Tongue (tissue), 2 donors: ENCODE results near the gene L1CAM. TPM values are rescaled to one million over a fixed set of nuclear protein-coding genes. Genes with fewer than 3 reads are reported as not detected.

Experiments
- DNase-seq: peaks from one replicate; pipeline ENCODE4 v3.0.0-alpha.2; 2015
- total RNA-seq: library from RNA; depleted of rRNA; stranded (reverse); fragments of >200 nt; gene quantifications from one replicate; pipeline ENCODE4 v1.2.3, GENCODE V29; 2014

L1CAM gene
- total RNA-seq, 1 donor from 2014 or later, result 17.5 TPM

DNA sequence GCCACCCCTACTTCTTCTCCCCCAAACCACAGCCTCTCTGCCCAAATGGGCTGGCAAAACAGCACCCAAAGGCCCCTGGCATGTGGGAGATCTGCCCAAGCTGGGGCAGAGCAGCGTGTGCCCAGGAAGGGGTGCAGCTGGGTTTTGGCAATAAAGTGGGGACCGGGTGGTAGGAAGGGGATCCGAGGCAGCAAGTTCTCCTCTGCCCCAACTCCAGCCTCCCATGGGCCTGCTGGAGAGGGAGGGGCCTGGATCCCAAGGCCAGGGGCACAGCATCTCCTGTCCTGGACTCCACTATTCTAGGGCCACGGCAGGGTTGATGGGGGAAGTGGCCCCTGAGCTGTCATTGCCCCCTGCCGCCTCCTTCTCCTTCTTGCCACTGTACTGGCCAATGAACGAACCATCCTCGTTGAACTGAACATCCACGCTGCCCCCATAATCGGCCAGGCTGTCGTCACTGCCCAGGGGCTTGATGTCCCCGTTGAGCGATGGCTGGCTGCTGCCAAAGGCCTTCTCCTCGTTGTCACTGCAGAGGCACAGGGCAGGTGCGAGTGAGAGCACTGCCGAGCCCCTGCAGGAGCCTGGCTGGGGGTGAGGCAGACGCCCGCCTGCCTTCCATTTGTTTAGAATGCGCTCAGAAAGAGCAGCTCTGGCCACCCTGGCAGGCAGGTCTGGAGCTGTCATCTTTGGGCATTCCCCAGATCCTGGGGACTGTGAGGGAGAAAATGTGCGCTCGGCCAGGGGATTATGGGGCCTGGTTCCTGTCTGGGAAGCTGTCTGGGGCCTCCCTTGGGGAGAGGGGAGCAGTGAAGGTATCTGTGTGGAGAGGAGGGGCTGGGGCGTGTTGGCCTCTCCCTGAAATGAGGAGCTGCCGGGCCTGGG is 23.4 kb downstream of the L1CAM start:
- DNase-seq, result no peak

DNA sequence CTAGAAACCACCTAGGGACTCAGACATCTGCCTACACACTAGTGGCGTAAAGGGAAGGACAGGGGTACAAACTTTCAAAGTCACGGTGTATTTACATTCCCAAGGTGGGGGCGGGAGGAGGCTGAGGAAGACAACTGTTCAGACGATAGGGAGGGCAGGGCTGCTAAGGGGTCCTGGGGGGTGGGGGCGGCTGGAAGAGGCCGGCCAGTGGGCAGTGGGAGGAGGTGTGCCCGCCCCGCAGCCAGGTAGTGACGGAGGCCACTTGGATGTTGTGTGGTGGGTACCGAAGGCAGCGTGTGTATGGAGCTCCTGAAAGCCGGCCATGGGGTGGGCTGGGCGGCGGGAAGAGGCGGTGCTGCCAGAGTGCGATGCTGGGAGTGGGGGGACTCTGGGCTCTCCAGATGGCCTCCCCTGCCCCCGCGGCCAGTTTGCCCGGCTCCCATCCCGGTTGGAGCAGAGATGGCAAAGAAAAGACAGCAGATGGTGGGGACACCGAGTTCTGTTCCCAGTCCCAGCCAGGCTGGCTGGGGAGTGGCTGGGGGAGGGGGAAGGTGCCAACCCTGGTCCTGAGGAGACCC is 24.2 kb downstream of the L1CAM start:
- DNase-seq, result no peak

DNA sequence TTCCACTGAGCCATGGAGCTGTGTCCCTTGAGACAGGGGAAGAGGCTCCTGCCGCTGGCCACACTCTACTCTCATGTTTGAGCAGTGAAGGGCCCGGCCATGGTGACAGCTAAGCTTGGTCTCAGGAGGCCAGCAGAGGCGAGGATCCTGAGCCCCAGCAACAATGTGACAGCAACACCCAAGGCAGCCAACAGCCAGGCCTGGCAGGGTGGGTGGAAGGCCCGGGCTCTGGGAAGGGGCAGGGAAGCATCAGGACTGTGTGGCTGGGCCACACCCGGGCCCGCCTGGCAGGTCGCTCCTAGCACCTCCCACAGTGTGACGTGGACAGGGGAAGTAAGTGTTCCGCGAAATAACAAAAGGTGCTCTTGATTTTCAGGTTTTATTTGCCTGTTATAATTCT is 24.8 kb downstream of the L1CAM start:
- no peak for DNase-seq

DNA sequence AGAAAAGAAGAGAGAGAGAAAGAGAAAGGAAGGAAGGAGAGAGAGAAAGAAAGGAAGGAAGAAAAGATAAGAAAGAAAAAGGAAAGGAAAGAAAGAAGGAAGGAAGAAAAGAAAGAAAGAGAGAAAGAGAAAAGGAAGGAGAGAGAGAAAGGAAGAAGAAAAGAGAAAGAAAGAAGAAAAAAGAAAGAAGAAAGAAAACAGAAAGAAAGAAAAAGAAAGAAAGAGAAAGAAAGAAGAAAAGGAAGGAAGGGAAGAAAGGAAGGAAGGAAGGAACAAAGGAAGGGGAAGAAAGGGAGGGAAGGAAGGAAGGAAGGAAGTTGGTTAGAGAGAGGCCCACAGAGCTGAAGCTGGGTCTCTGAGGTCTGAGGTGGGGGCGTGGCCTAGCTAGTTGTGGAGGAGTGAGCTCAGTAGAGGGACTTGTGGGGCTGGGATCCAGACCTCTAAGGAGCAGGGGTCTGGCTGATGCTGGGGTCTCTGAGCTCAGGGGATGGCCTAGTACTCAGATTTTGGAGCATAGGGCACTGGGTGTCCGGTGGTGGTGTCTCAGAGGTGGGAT is 28.5 kb downstream of the L1CAM start:
- no peak for DNase-seq

DNA sequence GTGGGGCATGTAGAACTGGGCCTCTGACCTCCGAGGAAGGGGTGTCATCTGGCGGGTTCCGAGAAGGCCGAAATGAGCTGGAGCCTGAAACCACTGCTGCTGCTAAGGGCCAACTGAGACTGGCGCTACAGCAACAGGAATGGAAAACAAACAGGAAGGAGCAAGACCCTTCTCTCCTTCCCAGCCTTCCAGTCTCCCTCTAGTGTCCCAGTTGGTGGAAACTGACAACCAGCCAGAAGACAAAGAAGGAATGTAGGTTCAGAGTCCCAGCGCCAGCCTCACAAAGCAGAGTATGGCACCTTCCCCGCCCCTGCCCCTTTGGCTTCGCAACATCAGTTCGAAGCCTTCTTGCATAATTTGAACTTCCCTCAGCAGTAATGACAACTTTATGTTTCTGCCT is 31.3 kb downstream of the L1CAM start:
- no peak for DNase-seq

DNA sequence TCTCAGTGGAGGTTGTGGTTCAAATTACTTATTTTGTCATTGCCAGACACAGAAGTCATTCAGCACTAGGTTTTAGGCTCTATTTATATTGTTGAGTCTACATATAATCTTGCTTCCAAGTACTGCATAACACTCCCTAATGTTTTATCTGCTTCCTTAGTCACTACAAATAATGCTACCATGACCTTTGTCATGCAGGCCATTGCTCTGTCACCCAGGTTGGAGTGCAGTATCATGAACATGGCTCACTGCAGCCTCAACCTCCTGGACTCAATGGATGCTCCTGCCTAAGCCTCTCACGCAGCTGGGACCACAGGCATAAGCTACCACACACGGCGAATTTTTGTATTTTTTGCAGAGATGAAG is 32.1 kb downstream of the L1CAM start:
- DNase-seq, result no peak

DNA sequence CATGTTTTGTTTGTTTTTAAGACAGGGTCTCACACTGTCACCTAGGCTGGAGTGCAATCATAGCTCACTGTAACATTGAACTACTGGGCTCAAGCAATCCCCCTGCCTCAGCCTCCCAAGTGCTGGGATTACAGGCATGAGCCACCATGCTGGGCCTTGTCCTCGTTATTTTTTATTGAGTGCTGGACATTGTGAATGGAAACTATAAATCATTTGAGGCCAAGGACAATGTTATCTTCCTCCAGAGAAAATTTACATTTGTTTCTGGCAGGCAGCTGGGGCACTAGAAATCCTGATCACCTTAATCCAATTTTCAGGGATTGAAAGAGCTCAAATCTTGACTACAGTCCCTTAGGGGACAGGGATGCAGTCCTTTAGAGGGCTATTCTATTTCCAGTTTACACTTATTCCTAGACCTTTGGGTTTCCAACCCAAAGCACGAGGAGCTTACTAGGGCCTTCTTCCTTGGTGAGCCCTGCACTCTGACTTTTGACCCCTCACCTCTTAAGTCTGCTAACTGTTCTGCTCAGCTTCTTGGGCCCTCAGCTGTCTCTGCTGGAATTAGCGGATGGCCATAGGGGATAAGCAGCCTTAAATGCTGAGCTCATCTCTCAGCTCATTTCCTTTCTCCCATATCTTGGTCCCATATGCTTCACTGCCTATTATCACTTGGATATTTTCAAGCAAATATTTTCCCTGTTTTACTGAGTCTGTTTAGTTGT is 32.6 kb downstream of the L1CAM start:
- no peak for DNase-seq

DNA sequence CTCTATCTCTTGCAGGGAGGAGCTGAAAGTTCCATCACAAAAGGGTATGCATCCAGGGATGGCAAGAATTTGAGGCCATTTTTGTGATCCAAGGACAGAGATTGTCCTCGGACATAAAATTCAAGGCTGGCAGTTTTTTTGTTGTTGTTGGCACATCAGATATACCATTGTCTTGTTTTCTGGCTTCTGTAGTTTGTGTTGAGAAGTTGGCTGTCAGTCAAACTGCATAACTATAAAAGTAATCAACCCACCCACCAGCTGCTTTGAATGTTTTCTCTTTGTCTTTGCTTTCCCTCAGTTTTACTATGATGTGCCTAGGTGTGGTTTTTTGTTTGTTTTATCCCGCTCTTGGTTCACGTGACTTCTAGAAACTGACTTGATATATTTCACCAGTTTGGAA is 34.0 kb downstream of the L1CAM start:
- no peak for DNase-seq

DNA sequence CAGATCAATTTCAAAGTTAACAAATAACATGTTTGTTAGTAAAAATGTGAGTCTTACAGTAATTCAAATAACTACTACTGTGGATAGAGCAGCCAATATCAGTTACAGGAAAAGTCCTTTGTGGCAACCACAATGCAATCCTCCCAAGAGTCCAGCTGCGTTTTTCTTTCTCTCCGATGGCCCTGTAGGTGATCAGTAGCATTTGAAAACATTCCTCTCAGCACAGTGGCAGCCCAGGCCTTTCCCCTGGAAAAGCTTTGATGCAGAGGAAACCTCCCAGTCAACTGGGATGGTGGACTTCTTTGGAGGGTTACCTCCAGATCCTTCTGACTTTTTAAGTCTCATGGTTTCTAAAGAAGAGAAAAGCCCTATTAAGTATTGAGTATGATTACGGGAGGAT is 37.6 kb downstream of the L1CAM start:
- no peak for DNase-seq

DNA sequence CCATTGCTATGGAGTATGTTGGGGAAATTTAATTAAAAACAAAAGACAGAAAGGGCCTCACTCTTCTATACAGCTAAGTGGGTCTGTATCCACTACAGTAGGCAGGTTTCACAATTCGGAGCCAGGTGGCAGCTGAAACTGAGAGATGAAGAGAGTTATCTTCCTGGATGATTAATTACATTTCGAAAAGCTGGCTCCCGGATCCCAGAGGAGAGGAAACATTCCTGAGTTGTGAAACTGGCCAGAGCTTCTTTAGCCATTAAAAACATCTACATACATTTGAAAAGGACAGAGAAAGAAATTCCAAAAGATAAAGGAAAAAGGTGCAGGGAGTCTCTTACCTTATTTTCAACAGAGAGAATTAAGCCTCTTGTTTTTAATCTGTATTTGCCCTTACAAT is 40.1 kb downstream of the L1CAM start:
- DNase-seq, result no peak

DNA sequence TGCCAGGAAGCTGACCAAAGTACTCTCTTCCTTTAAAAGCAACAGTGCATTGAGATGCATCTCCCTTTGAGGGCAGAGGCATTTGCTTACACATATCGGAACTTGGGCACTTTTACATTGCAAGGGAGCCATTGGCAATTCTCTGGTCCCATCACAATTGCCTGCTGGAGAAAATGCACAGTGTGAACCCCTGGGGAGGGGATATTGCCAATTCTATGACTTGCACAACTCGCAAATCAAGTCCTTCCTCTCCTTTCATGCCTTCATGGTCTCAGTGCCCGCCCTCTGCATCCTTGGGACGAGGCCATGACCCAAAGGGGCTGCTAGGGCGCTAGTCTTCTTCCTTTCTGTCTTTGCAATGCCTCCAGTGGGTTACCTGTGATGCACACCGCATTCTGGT is 40.8 kb downstream of the L1CAM start:
- no peak for DNase-seq

DNA sequence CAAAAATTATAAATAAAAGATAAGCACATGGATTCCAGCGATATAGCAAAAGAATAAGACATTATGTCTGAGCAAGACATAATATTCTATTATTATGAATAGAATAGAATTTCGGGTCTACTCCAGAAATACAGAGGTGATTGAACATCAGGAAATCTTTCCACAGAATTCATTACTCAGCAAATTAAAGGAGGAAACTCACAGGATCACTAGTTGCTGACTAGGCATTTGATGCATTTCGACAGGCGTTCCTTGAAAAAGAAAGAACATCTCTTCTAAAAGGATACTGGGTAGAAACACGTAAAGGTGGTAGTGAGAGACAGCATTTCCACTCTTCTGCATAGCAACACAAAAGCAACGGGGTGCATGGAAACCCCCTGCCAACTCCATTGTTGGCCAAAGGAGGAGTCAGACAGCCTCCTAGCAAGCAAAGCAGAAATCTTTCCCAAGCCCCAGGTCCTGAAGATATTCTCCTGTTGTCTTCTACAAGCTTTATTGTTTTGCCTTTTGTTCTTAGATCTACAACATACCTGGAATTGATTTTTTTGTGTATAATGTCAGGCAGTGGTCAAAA is 41.4 kb downstream of the L1CAM start:
- no peak for DNase-seq

DNA sequence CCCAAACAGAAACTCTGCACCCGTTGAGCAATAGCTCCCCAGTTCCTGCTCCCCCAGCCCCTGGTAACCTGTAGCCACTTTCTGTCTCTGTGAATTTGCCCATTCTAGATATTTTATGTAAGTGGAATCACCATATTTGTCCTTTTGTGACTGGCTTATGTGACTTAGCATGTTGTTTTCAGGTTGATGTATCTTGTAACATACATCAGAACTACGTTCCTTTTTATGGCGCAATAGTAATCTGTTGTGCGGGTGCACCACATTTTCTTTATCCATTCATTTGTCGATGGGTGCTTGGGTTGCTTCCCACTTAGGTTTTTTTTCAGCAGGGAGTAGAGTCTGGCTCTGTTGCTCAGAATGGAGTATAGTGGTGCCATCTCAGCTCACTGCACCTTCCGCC is 49.1 kb downstream of the L1CAM start:
- no peak for DNase-seq

DNA sequence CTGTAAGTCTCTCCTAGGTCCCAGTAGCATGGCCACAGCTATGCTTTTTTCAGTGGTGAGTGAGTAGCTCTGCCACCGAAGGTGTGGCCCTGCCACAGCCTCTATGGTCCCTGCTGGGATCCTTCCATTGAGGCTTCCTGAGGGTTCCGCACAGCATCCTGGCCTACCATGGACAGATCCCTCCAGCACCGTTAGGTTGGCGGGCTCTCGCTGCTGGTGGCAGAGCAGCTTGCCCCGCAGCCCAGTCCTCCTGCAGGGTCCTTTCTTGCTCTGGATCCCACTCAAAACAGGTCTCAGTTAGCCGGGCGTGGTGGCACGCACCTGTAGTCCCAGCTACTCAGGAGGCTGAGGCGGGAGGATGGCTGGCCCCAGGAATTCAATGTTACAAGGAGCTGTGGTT is 53.2 kb downstream of the L1CAM start:
- DNase-seq, result no peak

DNA sequence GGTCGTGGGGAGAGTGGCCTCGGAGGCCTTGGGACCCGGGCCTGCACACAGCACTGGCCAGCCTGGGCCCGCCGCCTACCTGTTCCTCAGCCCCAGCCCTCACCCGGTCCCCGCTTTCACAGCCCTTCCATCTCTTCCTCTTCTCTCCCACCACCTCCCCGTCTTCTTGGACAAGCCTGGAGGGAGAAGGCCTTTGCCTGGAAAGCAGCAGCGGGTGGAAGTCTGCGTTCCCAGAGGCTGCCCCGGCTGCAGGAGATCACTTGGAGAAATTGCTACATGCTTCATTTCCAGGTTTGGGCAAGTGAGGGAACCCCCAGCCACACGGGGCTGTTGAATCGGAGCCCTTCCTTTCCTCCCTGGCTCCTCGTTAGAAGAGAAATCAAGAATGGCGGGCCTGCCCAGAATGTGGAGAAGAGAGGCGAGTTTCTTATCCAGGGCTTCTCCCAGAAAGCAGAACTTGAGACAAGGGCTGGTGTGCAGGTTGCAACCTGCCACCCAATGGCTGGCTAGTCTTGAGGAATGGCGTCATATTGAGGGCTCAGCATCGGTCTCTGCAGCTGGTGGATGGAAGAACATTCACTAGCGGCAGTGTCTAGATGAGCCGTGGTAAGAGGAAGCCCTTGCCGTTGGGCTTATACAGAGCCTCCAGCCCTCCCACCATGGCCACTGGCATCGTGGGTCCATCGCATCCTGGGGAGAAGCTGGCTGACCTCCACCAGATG is 54.4 kb downstream of the L1CAM start:
- no peak for DNase-seq

DNA sequence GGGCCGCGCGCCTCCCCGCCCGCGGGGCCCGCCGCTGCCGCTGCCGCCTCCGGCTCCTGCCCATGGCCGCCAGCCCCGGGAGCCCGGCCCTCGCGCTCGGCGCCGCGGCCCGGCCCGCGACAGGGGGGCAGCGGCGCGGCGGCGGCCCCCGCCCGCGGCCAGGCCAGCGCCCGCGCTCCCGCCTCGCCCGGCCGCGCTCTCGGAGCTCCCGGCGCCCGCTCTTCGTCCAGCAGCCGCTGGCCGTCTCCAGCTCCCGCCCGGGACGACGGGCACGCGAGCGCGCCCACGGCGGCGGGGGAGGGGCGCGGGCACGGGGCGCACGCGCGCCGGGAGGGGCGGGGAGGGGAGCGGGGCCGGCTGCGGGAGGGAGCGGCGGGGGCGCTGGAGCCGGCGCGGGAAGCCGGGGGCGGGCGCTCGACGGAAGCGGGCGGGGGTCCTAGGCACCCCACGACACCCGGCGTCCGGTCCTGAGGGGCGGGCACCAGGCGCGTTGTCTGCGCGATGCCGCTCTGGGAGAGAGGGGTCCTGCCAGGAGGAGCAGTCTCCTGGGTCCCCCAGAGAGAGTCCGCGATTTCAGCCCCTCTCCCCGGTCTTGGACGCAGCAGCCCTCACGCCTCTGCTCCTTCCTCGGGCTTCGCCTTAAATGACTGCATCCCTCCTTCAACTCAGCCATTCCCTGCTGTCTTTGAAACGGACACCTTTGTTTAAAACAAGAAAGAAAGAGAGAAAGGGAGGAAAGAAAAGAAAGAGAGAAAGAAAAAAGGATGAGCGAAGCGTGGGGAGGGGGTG is 55.1 kb downstream of the L1CAM start:
- no peak for DNase-seq

DNA sequence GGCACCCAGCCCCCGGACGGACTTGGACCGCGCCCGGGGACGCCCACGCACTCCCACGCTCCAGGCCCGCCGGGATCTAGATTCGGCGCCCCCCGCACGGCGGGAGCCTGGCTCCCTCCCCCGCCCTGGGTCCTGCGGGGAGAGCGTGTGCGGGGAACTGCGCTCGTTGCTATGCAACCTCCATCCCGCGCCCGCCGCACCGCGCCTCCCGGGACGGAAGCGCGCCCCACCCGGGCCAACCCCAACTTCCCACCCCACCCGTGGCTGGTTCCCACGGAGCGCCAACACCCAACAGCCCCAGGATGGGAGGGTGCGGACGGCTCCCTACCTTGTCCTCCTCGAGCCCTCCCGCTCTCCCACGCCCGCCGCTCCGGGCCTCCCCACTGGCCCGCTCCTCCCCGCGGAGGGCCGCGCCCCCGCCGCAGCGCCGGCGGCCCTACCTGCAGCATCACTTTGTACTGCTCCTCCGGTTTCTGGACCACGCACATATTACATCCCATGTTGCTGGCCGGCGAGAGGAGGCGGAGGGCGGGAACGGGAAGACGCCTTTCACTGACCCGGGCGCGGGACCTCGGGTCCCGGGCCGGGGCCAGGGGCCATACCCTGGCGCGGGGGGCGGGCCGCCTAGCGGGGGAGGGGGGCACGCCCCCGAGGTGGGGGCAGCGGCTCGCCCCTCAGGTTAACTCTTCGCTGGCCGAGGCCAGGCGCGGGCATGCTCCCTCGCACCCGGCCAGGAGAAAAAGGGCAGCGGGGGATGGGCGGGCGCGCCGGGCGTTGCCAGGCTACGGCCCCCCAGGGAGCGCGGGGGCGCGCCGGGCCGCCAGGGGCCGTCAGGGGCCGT is 56.0 kb downstream of the L1CAM start, which contains the start of gene PDZD4:
PDZD4 (minus strand) TSS at position 746 of the 841 bp plus-strand sequence; CDS start at position 500, 246 bp downstream.
- DNase-seq, result no peak

DNA sequence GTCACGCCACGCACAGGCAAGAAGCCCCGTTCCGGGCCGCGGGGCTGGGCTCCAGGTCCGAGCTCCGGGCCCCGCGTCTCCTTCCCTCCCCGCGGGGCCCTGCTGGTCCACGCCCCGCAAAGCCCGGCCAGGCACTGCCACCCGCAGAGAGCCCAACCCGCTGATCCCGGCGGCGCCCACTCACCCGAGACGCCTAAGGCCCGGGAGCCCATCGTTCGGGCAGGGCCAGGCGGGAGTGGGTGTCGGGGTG is 56.5 kb downstream of the L1CAM start:
- no peak for DNase-seq

DNA sequence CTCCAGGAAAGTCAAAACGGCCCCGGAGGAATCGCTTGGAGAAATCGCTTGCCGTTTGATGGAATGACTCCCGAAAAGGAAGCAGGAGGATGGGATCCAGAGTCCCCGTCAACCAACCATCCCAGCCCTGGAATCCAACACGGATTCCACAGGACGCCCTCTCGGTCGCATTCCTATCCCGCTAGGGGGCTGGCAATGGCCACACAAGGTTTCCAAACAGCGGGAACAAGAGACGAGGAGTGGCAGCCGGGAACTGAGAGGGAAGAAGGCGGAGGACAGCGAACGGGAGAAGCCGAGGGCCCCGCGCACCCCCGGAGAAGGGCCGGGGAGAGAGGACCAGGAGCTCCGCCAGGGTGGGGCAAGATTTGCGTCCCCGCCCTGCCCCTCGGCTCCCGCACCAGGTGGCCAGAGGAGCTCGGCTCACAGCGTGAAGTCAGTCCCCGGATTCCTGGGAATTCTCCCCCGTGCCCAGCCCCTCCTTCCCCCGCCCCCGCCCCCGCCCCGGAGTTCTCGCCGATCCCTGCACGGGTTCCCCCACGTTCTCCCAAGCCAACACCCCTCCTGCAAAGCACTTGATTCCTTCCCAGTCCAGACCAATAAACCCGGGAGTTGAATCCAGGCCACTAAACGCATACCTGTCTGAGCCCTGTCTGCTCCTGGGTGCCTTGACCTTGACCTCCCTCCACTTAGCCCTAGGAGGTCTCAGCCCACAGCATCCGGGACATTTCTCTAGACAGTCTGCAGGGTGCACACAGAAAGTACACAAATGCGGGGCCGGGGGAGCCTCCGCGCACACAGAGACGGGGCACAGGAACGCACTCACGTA is 57.0 kb downstream of the L1CAM start:
- DNase-seq, result peak; percentile 16

DNA sequence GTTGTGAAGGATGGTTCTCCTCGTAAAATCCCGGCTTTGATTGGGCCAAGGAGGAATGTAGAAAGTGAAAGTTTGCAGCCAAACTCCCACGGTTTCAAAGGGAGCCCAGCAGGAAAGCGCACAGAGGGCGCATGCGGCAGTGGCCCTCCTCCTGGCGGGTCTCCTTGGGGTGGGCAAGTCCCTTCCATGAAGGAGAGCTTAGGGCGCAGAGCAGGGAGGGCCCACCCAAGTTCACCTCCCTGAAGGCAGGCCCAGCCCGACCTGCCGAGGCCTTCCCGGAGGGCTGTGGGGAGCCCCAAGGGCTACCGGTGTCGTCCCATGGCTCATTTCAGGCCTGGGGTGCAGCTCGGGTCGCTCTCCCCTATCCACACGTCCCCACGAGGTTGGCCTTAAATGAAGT is 57.7 kb downstream of the L1CAM start:
- DNase-seq, result no peak
